Lower lobe of right lung (tissue), 2 donors: Measurements from ENCODE around the gene RITA1. TPM values are rescaled to one million over a fixed set of nuclear protein-coding genes. Genes with fewer than 3 reads are reported as not detected.

Experiments
- ATAC-seq, 2 donors: fragments of 200-7000 bp; cut with Tn5 transposase; one replicate each; pipeline ENCODE4 v1.9.1; 2020 to 2022; ENCODE audit warnings: mild to moderate bottlenecking in 2 of 2, moderate library complexity in 2 of 2
- DNase-seq: peaks from one replicate; pipeline ENCODE4 v3.0.0-alpha.2; 2020
- H3K27ac ChIP-seq: fragments of 200-600 bp; one replicate; pipeline ENCODE4 v1.8.0; 2022
- H3K27me3 ChIP-seq: fragments of 200-600 bp; one replicate; pipeline ENCODE4 v1.8.0; 2022; ENCODE audit warnings: low read depth
- H3K36me3 ChIP-seq: fragments of 200-600 bp; one replicate; pipeline ENCODE4 v1.8.0; 2022; ENCODE audit warnings: mild to moderate bottlenecking
- H3K4me1 ChIP-seq: fragments of 200-600 bp; one replicate; pipeline ENCODE4 v1.8.0; 2022
- H3K4me3 ChIP-seq: fragments of 200-600 bp; one replicate; pipeline ENCODE4 v1.8.0; 2022; ENCODE audit warnings: mild to moderate bottlenecking
- H3K9me3 ChIP-seq: fragments of 200-600 bp; one replicate; pipeline ENCODE4 v1.8.0; 2022
- intact Hi-C: fragments of 100-400 bp; cut with DNase I; formaldehyde crosslinking; loops from one replicate; pipeline ENCODE4 v1.11.0; 2022
- total RNA-seq: library from RNA; stranded (reverse); fragmentation: NEBNext Ultra II Directional; extraction: Animal tissue kit (Norgen Biotek cat#: 25700); gene quantifications from one replicate; pipeline ENCODE4 v1.2.1, GENCODE V29; 2021
- TF ChIP-seq, protein P1 (sequence below): fragments of 200-600 bp; IDR thresholded peaks from one replicate; pipeline ENCODE4 v1.8.0; 2022; ENCODE audit warnings: antibody characterized with exemption, mild to moderate bottlenecking
- donor health status: DM: no; HTN: yes; CAD: no; lungs with severe emphysema.

The RITA1 gene
- total RNA-seq, 1 donor from 2014 or later: 14.2 TPM

DNA sequence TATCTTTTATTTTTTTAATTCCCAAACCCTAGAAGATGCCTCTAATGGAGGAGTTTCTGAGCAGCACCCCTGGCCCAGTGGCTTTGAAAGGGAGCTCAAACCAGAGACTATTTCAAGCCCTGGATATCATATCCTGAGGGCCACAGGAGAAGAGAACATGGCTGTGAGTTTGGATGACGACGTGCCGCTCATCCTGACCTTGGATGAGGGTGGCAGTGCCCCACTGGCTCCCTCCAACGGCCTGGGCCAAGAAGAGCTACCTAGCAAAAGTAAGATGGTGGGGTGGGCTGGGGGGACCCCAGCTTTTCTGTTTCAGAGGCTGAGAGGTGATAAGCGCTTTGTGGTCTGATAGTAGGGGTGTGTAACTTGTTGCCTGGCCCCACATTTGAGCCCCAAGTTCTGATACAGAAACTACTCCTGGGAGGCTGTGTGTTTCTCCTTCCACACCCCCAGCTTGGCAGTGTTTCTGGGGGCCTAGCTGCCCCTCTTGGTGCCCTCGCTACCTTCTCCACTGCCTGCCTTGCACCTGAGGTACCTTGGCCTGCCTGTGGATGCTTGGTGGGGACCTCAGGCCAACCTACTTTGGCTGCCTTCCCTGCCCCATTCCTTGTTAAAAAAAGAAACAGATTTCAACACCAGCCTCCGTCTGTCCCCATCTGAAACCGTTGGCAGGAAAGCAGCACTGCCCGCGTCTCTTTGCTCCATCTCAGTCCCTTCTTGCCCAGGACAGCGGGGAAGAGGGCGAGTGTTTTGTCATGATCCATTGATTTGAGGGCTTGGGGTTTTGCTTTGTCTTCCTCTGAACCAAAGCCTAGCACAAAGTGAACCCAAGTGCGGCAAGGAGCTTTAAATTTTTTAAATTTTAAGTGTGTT, 41.4 kb downstream of the RITA1 start:
- Histone ChIP-seq H3K4me3 (no peak overlapping the region), H3K27me3 (no peaks in the 10 kb centered on the region), H3K4me1 (peaks cover 78% of the 10 kb centered on the region), H3K9me3 (no peaks in the 10 kb centered on the region), H3K36me3 (peaks cover 52% of the 10 kb centered on the region), H3K27ac (peak overlapping the region; percentile 27)
- intact Hi-C loops: no loop called here
- ATAC-seq (no peak), DNase-seq (no peak)
- TF ChIP-seq, protein P1, sequence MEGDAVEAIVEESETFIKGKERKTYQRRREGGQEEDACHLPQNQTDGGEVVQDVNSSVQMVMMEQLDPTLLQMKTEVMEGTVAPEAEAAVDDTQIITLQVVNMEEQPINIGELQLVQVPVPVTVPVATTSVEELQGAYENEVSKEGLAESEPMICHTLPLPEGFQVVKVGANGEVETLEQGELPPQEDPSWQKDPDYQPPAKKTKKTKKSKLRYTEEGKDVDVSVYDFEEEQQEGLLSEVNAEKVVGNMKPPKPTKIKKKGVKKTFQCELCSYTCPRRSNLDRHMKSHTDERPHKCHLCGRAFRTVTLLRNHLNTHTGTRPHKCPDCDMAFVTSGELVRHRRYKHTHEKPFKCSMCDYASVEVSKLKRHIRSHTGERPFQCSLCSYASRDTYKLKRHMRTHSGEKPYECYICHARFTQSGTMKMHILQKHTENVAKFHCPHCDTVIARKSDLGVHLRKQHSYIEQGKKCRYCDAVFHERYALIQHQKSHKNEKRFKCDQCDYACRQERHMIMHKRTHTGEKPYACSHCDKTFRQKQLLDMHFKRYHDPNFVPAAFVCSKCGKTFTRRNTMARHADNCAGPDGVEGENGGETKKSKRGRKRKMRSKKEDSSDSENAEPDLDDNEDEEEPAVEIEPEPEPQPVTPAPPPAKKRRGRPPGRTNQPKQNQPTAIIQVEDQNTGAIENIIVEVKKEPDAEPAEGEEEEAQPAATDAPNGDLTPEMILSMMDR: no peak

DNA sequence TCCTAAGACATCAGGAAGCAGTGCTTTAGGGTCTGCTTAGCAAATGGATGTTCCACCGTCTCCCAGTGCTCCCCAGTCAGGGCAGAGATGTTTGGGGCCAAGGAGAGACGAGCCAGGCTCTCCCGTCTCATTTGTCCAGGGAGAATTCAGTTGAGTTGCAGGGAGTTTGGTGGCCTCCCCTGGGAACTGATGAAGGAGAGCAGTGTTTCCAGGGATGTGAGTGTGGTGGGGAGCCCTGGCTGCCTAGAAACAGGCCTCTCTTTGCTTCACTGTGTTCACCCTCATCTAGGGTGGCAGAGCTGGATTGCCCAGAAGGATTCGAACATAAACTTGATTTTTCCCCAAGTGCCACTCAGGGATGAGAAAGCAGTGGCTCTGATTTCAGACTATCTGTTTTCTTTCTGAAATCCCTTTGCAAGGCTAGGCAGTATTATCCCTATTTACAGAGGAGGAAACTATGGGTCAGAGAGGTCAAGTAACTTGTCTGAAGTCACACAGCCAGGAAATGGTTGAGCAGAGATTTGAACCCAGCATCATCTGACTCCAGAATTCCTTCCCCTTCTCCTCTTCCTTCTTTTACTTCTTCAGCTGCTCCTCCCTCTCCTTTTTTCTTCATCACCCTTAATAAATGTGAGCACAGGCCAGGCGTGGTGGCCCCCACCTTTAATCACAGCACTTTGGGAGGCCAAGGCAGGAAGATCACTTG, 42.3 kb downstream of the RITA1 start:
- H3K4me3 ChIP-seq: no peak overlapping the region
- TF ChIP-seq, protein P1: no peak
- peaks cover 77% of the 10 kb centered on the region for H3K4me1 ChIP-seq
- DNase-seq (no peak), ATAC-seq (no peak)
- no peaks in the 10 kb centered on the region for H3K9me3 ChIP-seq
- intact Hi-C loops: no loop called here
- no peak overlapping the region for H3K27ac ChIP-seq
- H3K36me3 ChIP-seq: peaks cover 61% of the 10 kb centered on the region
- no peaks in the 10 kb centered on the region for H3K27me3 ChIP-seq

DNA sequence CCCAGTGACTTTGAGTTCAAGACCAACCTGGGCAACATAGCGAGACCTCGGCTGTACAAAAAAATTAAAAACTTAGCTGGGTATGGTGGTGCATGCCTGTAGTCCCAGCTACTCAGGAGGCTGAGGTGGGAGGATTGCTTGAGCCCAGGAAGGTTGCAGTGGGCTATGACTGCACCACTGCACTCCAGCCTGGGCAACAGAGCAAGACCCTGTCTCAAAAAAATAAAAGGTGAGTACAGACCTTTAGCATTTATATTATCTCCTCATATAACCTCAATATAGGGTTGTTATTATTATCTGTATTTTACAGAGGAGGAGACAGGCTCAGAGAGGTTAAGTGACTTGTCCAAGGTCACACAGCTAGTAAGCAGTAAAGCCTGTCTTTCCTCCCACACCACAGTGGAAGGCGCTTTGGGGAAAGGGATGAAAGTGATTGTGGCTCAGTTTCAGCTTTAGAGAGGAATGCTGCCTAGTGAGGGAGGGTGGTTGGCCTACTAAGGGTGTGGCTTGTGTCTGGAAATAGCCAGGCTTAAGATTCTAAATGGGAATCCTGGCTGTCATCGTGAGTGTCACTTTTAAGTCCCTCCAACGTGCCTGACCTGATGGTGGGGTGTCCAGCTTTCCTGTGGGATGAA, 43.0 kb downstream of the RITA1 start:
- H3K4me1 ChIP-seq: peaks cover 74% of the 10 kb centered on the region
- H3K27ac ChIP-seq: peak overlapping the region; percentile 31
- H3K9me3 ChIP-seq: no peaks in the 10 kb centered on the region
- ATAC-seq (no peak), DNase-seq (no peak)
- TF ChIP-seq, protein P1: no peak
- H3K36me3 ChIP-seq: peaks cover 67% of the 10 kb centered on the region
- H3K27me3 ChIP-seq: no peaks in the 10 kb centered on the region
- intact Hi-C loops: no loop called here
- H3K4me3 ChIP-seq: no peak overlapping the region

DNA sequence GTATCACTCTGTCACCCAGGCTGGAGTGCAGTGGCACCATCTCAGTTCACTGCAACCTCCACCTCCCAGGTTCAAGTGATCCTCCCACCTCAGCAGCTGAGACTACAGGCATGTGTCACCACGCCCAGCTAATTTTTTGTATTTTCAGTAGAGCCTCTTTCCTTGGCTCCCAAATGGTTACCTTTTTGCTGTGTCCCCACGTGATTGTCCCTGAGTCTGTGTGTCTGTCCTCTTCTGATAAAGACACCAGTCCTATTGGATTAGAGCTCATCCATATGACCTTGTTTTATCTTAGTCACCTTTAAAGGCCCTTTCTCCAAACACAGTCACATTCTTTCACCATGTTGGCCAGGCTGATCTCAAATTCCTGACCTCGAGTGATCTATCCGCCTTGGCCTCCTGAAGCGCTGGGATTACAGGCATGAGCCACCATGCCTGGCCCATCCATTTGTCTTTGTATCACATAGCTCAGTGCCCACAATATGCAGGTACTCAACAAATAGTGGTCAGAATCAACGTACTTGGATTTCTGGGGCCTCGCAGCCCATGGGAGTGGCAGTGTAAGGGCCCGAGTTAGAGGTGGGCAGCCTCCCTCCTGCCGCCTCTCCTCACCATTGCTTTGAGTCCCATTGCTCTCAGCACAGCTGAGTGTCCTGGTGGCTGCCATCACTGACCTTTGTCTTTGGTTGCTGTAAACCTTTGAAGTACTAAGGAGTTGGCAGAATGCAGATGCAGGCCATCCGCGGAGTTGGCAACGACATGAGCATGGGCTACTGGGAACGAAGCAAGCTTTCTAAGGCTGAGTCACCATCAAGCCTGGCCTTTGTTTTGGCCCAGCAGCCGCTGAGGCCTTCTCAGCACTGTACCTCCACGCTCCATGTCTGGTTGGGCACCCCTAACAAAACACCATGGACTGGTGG, 45.1 kb downstream of the RITA1 start:
- Histone ChIP-seq H3K4me3 (no peak overlapping the region), H3K27ac (no peak overlapping the region), H3K36me3 (peaks cover 79% of the 10 kb centered on the region), H3K27me3 (no peaks in the 10 kb centered on the region), H3K4me1 (peaks cover 62% of the 10 kb centered on the region), H3K9me3 (no peaks in the 10 kb centered on the region)
- intact Hi-C loops: no loop called here
- TF ChIP-seq, protein P1: no peak
- DNase-seq (no peak), ATAC-seq (no peak)
